Endodermal cell (in vitro differentiated cells): Measurements from ENCODE around the gene DDX28. TPM values are rescaled to one million over a fixed set of nuclear protein-coding genes. Genes with fewer than 3 reads are reported as not detected.

Source experiments
- DNase-seq: peaks from one replicate; pipeline ENCODE4 v3.0.0-alpha.2; 2017
- H3K27ac ChIP-seq: 2 replicates; pipeline ENCODE4 v1.5.1; 2013; ENCODE audit warnings: mild to moderate bottlenecking, low read depth, low read length, moderate library complexity
- H3K27me3 ChIP-seq: 2 replicates; pipeline ENCODE4 v1.6.1; 2013; ENCODE audit warnings: mild to moderate bottlenecking, low read length, moderate library complexity; ENCODE audit not compliant: insufficient read depth, control insufficient read depth, poor library complexity, severe bottlenecking
- H3K36me3 ChIP-seq: 2 replicates; pipeline ENCODE4 v1.7.0; 2013; ENCODE audit warnings: mild to moderate bottlenecking, low read length, moderate library complexity; ENCODE audit not compliant: control insufficient read depth, insufficient read depth
- H3K4me1 ChIP-seq: one replicate; pipeline ENCODE4 v1.7.0; 2013; ENCODE audit warnings: low read length; ENCODE audit not compliant: control insufficient read depth, insufficient read depth
- H3K4me3 ChIP-seq: 2 replicates; pipeline ENCODE4 v1.5.1; 2013; ENCODE audit warnings: mild to moderate bottlenecking, low read length, moderate library complexity
- H3K9ac ChIP-seq: 2 replicates; pipeline ENCODE4 v1.6.1; 2013; ENCODE audit warnings: mild to moderate bottlenecking, low read length, moderate library complexity; ENCODE audit not compliant: poor library complexity, severe bottlenecking; ENCODE audit errors: extremely low read depth
- H3K9me3 ChIP-seq: 2 replicates; pipeline ENCODE4 v1.6.1; 2013; ENCODE audit warnings: mild to moderate bottlenecking, low read length, moderate library complexity; ENCODE audit not compliant: control insufficient read depth
- H3K27ac Mint-ChIP-seq: 2 replicates; pipeline ENCODE4 v1.8.0; 2020; ENCODE audit warnings: mixed read lengths
- H3K27me3 Mint-ChIP-seq: 2 replicates; pipeline ENCODE4 v1.8.0; 2021; ENCODE audit warnings: mild to moderate bottlenecking, mixed read lengths; ENCODE audit not compliant: insufficient read depth
- H3K36me3 Mint-ChIP-seq: 2 replicates; pipeline ENCODE4 v1.8.0; 2020; ENCODE audit warnings: low read depth, mixed read lengths
- H3K4me1 Mint-ChIP-seq: 2 replicates; pipeline ENCODE4 v1.8.0; 2020; ENCODE audit warnings: mixed read lengths
- H3K4me3 Mint-ChIP-seq: 2 replicates; pipeline ENCODE4 v1.8.0; 2020; ENCODE audit warnings: mild to moderate bottlenecking, moderate library complexity, mixed read lengths
- H3K9me3 Mint-ChIP-seq: 2 replicates; pipeline ENCODE4 v1.8.0; 2020; ENCODE audit warnings: mild to moderate bottlenecking, mixed read lengths
- CTCF ChIP-seq: fragments of 200-600 bp; sonication (generic); conservative IDR thresholded peaks from 2 replicates; pipeline ENCODE4 v1.5.0; 2021; ENCODE audit warnings: antibody characterized with exemption, mild to moderate bottlenecking
- WGBS, 2 experiments: methylation state at CpG; one replicate each; pipeline versions ENCODE4 v1.1.5 to v1.1.7; 2013; ENCODE audit warnings: missing lambda C conversion rate in 2 of 2, mixed read lengths in 1 of 2; ENCODE audit not compliant: insufficient coverage in 1 of 2, insufficient read length in 1 of 2; 5-methylcytosine and 5-hydroxymethylcytosine counted together
- total RNA-seq, 2 donors: library from RNA; stranded (reverse); fragmentation: NEBNext Ultra II Directional in 1 of 2; extraction: Animal tissue kit (Norgen Biotek cat#: 25700) in 1 of 2; gene quantifications; 2 replicates in 1 of 2; 3 replicates in 1 of 2; pipeline ENCODE4 v1.2.1, GENCODE V29; 2021

The DDX28 gene
- total RNA-seq, 2 donors from 2014 or later: 12.1 to 12.3 TPM

GRCh38 chr16:68071518-68071901 lies 48.5 kb upstream of the DDX28 start:
- no peak overlapping the region for H3K27ac Mint-ChIP-seq
- DNase-seq: no peak

GRCh38 chr16:68070806-68071517 lies 47.9 kb upstream of the DDX28 start:
- H3K27ac ChIP-seq: no peak overlapping the region
- H3K9me3 ChIP-seq: no peaks in the 10 kb centered on the region
- H3K27me3 ChIP-seq: no peaks in the 10 kb centered on the region
- Mint-ChIP-seq H3K4me3 (no peak overlapping the region), H3K4me1 (no peaks in the 10 kb centered on the region), H3K27me3 (no peaks in the 10 kb centered on the region), H3K9me3 (no peaks in the 10 kb centered on the region), H3K27ac (no peak overlapping the region), H3K36me3 (peaks cover 50% of the 10 kb centered on the region)
- no peak overlapping the region for H3K9ac ChIP-seq
- WGBS, 2 experiments: 92 to 98% methylated on average over 13 to 14 of the region's 14 CpGs
- H3K4me3 ChIP-seq: no peak overlapping the region
- peaks cover 57% of the 10 kb centered on the region for H3K36me3 ChIP-seq
- no peaks in the 10 kb centered on the region for H3K4me1 ChIP-seq
- DNase-seq: no peak
- no peak for TF ChIP-seq CTCF

More at GRCh38 chr16:68071518-68071901, 48.5 kb upstream of the DDX28 start:
- Histone ChIP-seq H3K36me3 (peaks cover 57% of the 10 kb centered on the region), H3K9me3 (no peaks in the 10 kb centered on the region), H3K27me3 (no peaks in the 10 kb centered on the region), H3K9ac (no peak overlapping the region), H3K4me1 (no peaks in the 10 kb centered on the region), H3K4me3 (no peak overlapping the region), H3K27ac (no peak overlapping the region)
- TF ChIP-seq CTCF: no peak
- Mint-ChIP-seq H3K27me3 (no peaks in the 10 kb centered on the region), H3K4me3 (no peak overlapping the region), H3K36me3 (peaks cover 50% of the 10 kb centered on the region), H3K4me1 (no peaks in the 10 kb centered on the region), H3K9me3 (no peaks in the 10 kb centered on the region)
- WGBS, 2 experiments: 86% methylated on average over 1 of the region's 1 CpG; no CpG with 5 or more reads in 1 of the 2 experiments

- 86 to 90% methylated on average over 1 to 2 of the region's 2 CpGs for WGBS, 2 experiments
- Histone ChIP-seq H3K36me3 (peaks cover 57% of the 10 kb centered on the region), H3K9me3 (no peaks in the 10 kb centered on the region), H3K4me1 (no peaks in the 10 kb centered on the region), H3K9ac (no peak overlapping the region), H3K4me3 (no peak overlapping the region), H3K27me3 (no peaks in the 10 kb centered on the region), H3K27ac (no peak overlapping the region)
- TF ChIP-seq CTCF: no peak
- DNase-seq: no peak
- no peaks in the 10 kb centered on the region for H3K9me3 Mint-ChIP-seq
- H3K36me3 Mint-ChIP-seq: peaks cover 44% of the 10 kb centered on the region
- H3K27ac Mint-ChIP-seq: no peak overlapping the region
- H3K4me3 Mint-ChIP-seq: no peak overlapping the region
- no peaks in the 10 kb centered on the region for H3K4me1 Mint-ChIP-seq
- no peaks in the 10 kb centered on the region for H3K27me3 Mint-ChIP-seq
Observed at GRCh38 chr16:68070249-68070730, 47.3 kb upstream of the DDX28 start.
